ENCODE measurements around the gene SLC9A4.

SLC9A4 gene

DNA sequence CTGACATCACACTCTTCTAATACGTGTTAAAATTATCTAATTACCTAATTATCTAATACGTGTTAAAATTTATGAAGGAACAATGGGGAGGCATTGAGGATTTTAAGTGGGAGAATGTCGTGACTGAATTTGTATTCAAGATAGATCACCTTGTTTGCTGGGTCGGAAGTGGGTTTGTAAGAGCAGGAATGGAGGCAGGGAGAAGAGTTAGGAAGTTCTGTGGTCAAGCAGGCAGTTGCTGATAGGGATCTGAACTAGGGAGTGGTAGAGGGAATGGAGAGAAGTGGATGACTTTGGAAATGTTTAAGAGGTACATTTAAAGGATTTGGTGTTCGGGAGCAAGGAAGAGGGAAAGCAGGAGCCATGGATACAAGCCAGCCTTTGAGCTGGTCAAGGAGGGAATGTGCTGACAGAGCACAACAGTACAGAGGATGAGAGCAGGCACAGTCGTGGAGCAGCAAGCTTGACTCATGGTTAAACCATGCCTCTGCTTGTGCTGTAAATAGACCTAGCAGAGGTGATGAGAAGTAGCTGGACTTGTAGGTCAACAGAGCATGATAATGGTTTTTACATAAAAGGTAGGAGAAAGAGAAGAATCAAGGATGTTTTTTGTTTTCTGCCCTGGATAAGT is 33.8 kb upstream of the SLC9A4 start:
- H3K4me1 Mint-ChIP-seq (ENCODE audit: low read depth): peaks cover 16% of the 10 kb centered on the region
- no peaks in the 10 kb centered on the region for H3K27me3 Mint-ChIP-seq
- intact Hi-C loops (cut with micrococcal nuclease): no loop called here
- no peaks in the 10 kb centered on the region for H3K9me3 Mint-ChIP-seq
- no peaks in the 10 kb centered on the region for H3K36me3 Mint-ChIP-seq (ENCODE audit: low read depth)
- no peak overlapping the region for H3K27ac Mint-ChIP-seq
- H3K4me3 Mint-ChIP-seq: no peak overlapping the region

GRCh38 chr2:102442967-102443828 is 29.8 kb upstream of the SLC9A4 start:
- Mint-ChIP-seq H3K27ac (no peak overlapping the region), H3K4me1 (ENCODE audit: low read depth) (no peaks in the 10 kb centered on the region), H3K36me3 (ENCODE audit: low read depth) (no peaks in the 10 kb centered on the region), H3K4me3 (no peak overlapping the region), H3K9me3 (no peaks in the 10 kb centered on the region), H3K27me3 (peaks cover 6% of the 10 kb centered on the region)
- intact Hi-C loops (cut with micrococcal nuclease): loop anchor here (2.0 to 10.0 kb wide), 4 partner anchors 84 to 558 kb away; no protein-coding TSS in a partner anchor

GRCh38 chr2:102444233-102444632 is 28.8 kb upstream of the SLC9A4 start:
- Mint-ChIP-seq H3K9me3 (no peaks in the 10 kb centered on the region), H3K4me3 (no peak overlapping the region), H3K4me1 (ENCODE audit: low read depth) (no peaks in the 10 kb centered on the region), H3K27ac (no peak overlapping the region), H3K36me3 (ENCODE audit: low read depth) (no peaks in the 10 kb centered on the region), H3K27me3 (peaks cover 6% of the 10 kb centered on the region)
- intact Hi-C loops (cut with micrococcal nuclease): loop anchor here (5.0 to 10.0 kb wide), 2 partner anchors 427 to 559 kb away; no protein-coding TSS in a partner anchor

DNA sequence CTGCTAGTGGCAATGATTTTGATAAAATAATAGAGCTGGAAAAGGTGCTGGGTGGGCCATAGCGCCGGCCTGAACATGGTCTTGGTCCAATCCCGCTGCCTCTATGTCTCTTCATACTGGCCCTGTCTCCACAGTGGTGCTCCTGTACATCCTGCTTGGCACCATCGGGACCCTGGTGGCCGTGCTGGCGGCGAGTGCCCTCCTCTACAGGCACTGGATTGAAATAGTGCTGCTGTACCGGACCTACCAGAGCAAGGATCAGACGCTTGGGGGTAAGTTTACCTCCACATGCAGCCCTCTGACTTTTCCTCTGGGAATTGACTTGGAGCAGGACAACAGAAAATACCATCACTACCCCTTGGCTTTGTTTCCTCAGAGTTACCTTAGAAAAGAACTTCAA is 26.1 kb upstream of the SLC9A4 start:
- H3K4me1 Mint-ChIP-seq (ENCODE audit: low read depth): no peaks in the 10 kb centered on the region
- intact Hi-C loops (cut with micrococcal nuclease): loop anchor here (10.0 kb wide), 1 partner anchor 562 kb away; no protein-coding TSS in a partner anchor
- no peak overlapping the region for H3K27ac Mint-ChIP-seq
- no peak overlapping the region for H3K4me3 Mint-ChIP-seq
- H3K36me3 Mint-ChIP-seq (ENCODE audit: low read depth): no peaks in the 10 kb centered on the region
- H3K9me3 Mint-ChIP-seq: no peaks in the 10 kb centered on the region
- peaks cover 6% of the 10 kb centered on the region for H3K27me3 Mint-ChIP-seq

GRCh38 chr2:102449370-102449974 is 23.6 kb upstream of the SLC9A4 start:
- Mint-ChIP-seq H3K27me3 (peaks cover 6% of the 10 kb centered on the region), H3K27ac (no peak overlapping the region), H3K4me3 (no peak overlapping the region), H3K4me1 (ENCODE audit: low read depth) (no peaks in the 10 kb centered on the region), H3K36me3 (ENCODE audit: low read depth) (no peaks in the 10 kb centered on the region), H3K9me3 (no peaks in the 10 kb centered on the region)
- intact Hi-C loops (cut with micrococcal nuclease): loop anchor here (10.0 kb wide), 1 partner anchor 565 kb away; no protein-coding TSS in a partner anchor

DNA sequence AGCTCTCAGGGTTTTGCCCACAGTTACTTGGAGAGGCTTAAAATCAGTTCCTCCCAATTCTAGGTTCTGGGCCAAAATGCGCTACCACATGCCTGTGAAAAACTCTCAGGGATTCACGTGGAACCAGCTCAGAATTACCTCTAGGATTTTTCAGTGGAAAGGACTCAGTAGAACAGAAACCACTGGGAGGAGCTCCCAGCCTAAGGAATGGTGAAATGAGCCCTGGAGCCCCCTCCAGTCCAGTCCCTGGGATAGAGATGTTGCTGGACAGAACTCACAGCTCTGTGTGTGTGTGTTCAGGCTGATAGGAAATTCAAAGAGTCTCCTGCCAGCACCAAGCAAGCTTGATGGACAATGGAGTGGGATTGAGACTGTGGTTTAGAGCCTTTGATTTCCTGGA is 21.1 kb upstream of the SLC9A4 start:
- Mint-ChIP-seq H3K4me3 (no peak overlapping the region), H3K27ac (no peak overlapping the region), H3K4me1 (ENCODE audit: low read depth) (no peaks in the 10 kb centered on the region), H3K27me3 (peaks cover 3% of the 10 kb centered on the region), H3K9me3 (no peaks in the 10 kb centered on the region), H3K36me3 (ENCODE audit: low read depth) (no peaks in the 10 kb centered on the region)
- intact Hi-C loops (cut with micrococcal nuclease): no loop called here

- Mint-ChIP-seq H3K36me3 (ENCODE audit: low read depth) (no peaks in the 10 kb centered on the region), H3K27me3 (no peaks in the 10 kb centered on the region), H3K4me1 (ENCODE audit: low read depth) (no peaks in the 10 kb centered on the region), H3K27ac (no peak overlapping the region), H3K9me3 (no peaks in the 10 kb centered on the region), H3K4me3 (no peak overlapping the region)
- intact Hi-C loops (cut with micrococcal nuclease): no loop called here
Measured at GRCh38 chr2:102453501-102453900, 19.5 kb upstream of the SLC9A4 start.

- peaks cover 2% of the 10 kb centered on the region for H3K27me3 Mint-ChIP-seq
- no peaks in the 10 kb centered on the region for H3K36me3 Mint-ChIP-seq (ENCODE audit: low read depth)
- H3K9me3 Mint-ChIP-seq: no peaks in the 10 kb centered on the region
- no peaks in the 10 kb centered on the region for H3K4me1 Mint-ChIP-seq (ENCODE audit: low read depth)
- no peak overlapping the region for H3K27ac Mint-ChIP-seq
- intact Hi-C loops (cut with micrococcal nuclease): no loop called here
- no peak overlapping the region for H3K4me3 Mint-ChIP-seq
Measured at GRCh38 chr2:102455061-102455670, 17.9 kb upstream of the SLC9A4 start.

DNA sequence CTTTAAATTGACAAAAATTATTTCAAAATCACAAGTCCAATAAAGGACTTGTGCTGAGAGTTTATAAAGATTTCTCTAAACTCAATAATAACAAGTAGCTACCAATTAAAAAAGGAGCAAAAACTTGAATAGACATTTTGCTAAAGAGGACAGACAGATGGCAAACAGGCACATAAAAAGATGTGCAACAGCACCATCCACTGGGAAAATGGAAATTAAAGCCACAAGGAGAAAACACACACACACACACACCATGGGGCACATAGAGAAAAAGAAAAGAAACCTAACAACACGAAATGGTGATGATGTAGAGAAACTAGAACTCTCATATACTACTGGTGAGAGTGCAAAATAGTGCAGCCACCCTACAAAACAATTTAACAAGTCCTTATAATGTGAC is 12.6 kb upstream of the SLC9A4 start:
- no peak overlapping the region for H3K4me3 Mint-ChIP-seq
- no peak overlapping the region for H3K27ac Mint-ChIP-seq
- peaks cover 10% of the 10 kb centered on the region for H3K27me3 Mint-ChIP-seq
- H3K36me3 Mint-ChIP-seq (ENCODE audit: low read depth): no peaks in the 10 kb centered on the region
- intact Hi-C loops (cut with micrococcal nuclease): no loop called here
- H3K9me3 Mint-ChIP-seq: no peaks in the 10 kb centered on the region
- H3K4me1 Mint-ChIP-seq (ENCODE audit: low read depth): no peaks in the 10 kb centered on the region

DNA sequence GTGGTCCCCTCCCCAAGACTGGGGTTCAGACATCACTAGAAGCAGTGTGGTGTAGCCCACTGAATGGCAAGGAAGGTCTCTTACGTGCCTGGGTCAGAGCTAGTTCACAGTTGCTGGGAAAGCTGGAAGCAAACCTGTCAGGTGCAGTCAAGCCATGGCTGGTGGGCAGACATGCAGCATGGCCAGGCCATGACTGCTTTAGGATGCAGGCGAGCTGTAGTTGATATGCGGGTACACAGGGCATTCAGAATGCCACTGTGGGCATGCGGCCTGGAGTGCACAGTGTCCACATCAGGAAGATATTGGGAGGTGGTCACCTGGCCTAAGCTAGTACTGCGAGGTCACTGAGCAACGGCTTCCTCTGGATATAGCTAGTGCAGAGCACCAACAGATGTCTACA is 11.8 kb upstream of the SLC9A4 start:
- no peaks in the 10 kb centered on the region for H3K36me3 Mint-ChIP-seq (ENCODE audit: low read depth)
- no peak overlapping the region for H3K27ac Mint-ChIP-seq
- H3K27me3 Mint-ChIP-seq: peaks cover 10% of the 10 kb centered on the region
- intact Hi-C loops (cut with micrococcal nuclease): no loop called here
- no peaks in the 10 kb centered on the region for H3K4me1 Mint-ChIP-seq (ENCODE audit: low read depth)
- H3K4me3 Mint-ChIP-seq: no peak overlapping the region
- no peaks in the 10 kb centered on the region for H3K9me3 Mint-ChIP-seq

GRCh38 chr2:102463160-102463559 is 9.9 kb upstream of the SLC9A4 start:
- Mint-ChIP-seq H3K4me1 (ENCODE audit: low read depth) (no peaks in the 10 kb centered on the region), H3K36me3 (ENCODE audit: low read depth) (no peaks in the 10 kb centered on the region), H3K27ac (no peak overlapping the region), H3K27me3 (peaks cover 13% of the 10 kb centered on the region), H3K4me3 (no peak overlapping the region), H3K9me3 (no peaks in the 10 kb centered on the region)
- intact Hi-C loops (cut with micrococcal nuclease): no loop called here

DNA sequence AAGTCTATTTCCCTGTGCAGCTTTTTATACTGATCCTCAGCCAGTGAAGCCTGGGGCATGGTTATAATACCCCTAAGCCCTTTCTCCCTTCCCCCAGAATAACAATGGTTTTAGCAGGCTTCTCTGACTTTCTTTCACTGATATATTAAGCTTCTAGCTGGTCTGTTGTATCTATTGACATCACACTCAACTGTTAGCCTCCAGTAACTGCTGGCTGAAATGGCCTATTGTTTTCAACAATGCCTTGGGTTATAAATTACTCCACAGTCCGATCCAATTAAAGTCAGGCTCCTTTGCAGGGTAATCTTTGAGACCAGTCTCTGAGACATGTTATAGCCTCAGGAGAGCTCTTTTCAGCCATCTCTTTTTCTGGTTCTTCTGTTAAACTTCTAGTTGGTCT is 2.9 kb upstream of the SLC9A4 start:
- intact Hi-C loops (cut with micrococcal nuclease): loop anchor here (5.0 kb wide), 2 partner anchors 52 to 232 kb away; no protein-coding TSS in a partner anchor
- Mint-ChIP-seq H3K27me3 (peaks cover 12% of the 10 kb centered on the region), H3K27ac (no peak overlapping the region), H3K9me3 (peaks cover 13% of the 10 kb centered on the region), H3K4me3 (no peak overlapping the region), H3K4me1 (ENCODE audit: low read depth) (no peaks in the 10 kb centered on the region), H3K36me3 (ENCODE audit: low read depth) (no peaks in the 10 kb centered on the region)

DNA sequence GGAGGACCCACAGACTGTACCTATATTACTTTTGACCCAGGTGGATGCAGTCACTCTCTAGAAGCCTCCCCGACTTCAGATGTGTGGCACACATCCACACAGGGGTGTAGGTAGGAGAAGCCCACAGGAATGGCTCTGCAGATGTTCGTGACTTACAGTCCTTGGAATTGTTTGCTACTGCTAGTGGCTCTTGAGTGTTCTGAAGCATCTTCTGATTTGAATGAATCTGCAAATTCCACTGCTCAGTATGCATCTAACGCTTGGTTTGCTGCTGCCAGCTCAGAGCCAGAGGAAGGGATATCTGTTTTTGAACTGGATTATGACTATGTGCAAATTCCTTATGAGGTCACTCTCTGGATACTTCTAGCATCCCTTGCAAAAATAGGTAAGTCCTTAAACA is 605 bp downstream of the SLC9A4 start:
- intact Hi-C loops (cut with micrococcal nuclease): loop anchor here (1.0 to 5.0 kb wide), 4 partner anchors 49 to 229 kb away; no protein-coding TSS in a partner anchor
- no peaks in the 10 kb centered on the region for H3K36me3 Mint-ChIP-seq (ENCODE audit: low read depth)

More for the DNA sequence above, 605 bp downstream of the SLC9A4 start:
- peaks cover 21% of the 10 kb centered on the region for H3K27me3 Mint-ChIP-seq
- no peaks in the 10 kb centered on the region for H3K4me1 Mint-ChIP-seq (ENCODE audit: low read depth)
- H3K4me3 Mint-ChIP-seq: no peak overlapping the region
- no peak overlapping the region for H3K27ac Mint-ChIP-seq
- H3K9me3 Mint-ChIP-seq: peaks cover 13% of the 10 kb centered on the region

All from dendritic cell treated with granulocyte-macrophage colony-stimulating factor and Interleukin-4, amounts not matched to agents 40 ng/mL and 50 ng/mL, for 4 days (primary cell).